SU-DHL-6 (cell line): ENCODE measurements around the gene ADAMTS10.

Experiments
- CTCF ChIP-seq: fragments of 200-600 bp; sonication (generic); IDR thresholded peaks from one replicate; pipeline ENCODE4 v1.5.1; 2017; ENCODE audit warnings: antibody characterized with exemption, mild to moderate bottlenecking, low read length, moderate library complexity; ENCODE audit not compliant: insufficient read depth, poor library complexity, severe bottlenecking
- EZH2phosphoT487 ChIP-seq: fragments of 200-600 bp; sonication (generic), shearing (Covaris generic); conservative IDR thresholded peaks from 2 replicates; pipeline ENCODE4 v1.6.1; 2018; ENCODE audit warnings: mild to moderate bottlenecking, antibody characterized with exemption, low read length, moderate library complexity, mixed read lengths

GRCh38 chr19:8589177-8589714 lies 21.3 kb downstream of the ADAMTS10 start:
- TF ChIP-seq CTCF (no peak), EZH2phosphoT487 (no peak)
